Right renal cortex interstitium (tissue), 3 donors: ENCODE measurements around the gene SLC4A8. TPM values are rescaled to one million over a fixed set of nuclear protein-coding genes. Genes with fewer than 3 reads are reported as not detected.

Experiments
- DNase-seq, 3 donors: peaks; one replicate each; pipeline ENCODE4 v3.0.0-alpha.2; 2013; ENCODE audit warnings: low read depth in 3 of 3, low spot score in 2 of 3
- polyA plus RNA-seq, 3 donors: library from polyadenylated mRNA; unstranded; fragments of 120-200 nt; gene quantifications; one replicate each; pipeline ENCODE4 v1.2.1, GENCODE V29; 2013; ENCODE audit not compliant: insufficient read length in 3 of 3

Gene SLC4A8
- polyA plus RNA-seq, 3 donors, result 2.7 to 4.1 (median 3.3) TPM

DNA sequence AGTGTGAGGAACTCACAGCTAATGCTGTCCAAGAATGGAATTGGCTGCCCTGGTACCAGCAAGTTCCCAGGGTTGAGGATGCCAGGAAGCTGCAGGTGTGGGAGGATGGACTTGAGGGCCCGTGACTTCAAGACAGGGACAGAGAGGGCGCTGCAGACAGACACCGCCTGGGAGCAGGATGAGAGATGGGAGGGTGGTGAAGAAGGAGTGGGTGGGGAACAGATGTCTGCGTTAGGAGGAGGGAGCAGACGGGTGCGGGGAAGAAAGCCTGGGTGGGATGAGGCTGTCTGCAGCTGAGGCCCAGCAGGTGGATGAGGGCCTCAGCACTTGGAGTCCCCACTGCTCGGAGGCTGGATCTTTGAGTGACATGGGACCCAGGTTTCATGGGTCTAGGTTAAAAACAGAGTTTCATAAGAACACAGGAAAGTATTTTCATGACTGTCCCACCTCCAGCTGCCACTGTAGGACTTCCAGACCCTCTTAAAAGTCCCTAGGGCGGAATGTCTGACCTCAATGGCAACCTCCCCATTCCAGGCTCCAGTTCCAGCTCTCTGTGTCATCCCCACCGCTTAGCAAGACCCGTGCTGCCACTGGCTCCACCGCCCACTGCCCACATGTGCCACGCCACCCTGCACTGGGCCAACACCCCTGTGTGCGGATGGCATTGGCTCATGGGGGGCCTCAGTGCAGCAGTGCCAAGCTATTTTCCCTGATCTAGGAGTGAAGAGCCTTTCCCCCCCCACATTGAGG, 96.1 kb downstream of the SLC4A8 start:
- no peak for DNase-seq

GRCh38 chr12:51521554-51522276, 97.1 kb downstream of the SLC4A8 start:
- DNase-seq, result no peak

- DNase-seq, result no peak
Measured at GRCh38 chr12:51522696-51523095, 98.1 kb downstream of the SLC4A8 start.

GRCh38 chr12:51524386-51524901, 99.8 kb downstream of the SLC4A8 start:
- no peak for DNase-seq

GRCh38 chr12:51525518-51525917, 100.9 kb downstream of the SLC4A8 start:
- DNase-seq, result no peak

- no peak for DNase-seq
Measured at GRCh38 chr12:51527966-51528365, 103.3 kb downstream of the SLC4A8 start.

DNA sequence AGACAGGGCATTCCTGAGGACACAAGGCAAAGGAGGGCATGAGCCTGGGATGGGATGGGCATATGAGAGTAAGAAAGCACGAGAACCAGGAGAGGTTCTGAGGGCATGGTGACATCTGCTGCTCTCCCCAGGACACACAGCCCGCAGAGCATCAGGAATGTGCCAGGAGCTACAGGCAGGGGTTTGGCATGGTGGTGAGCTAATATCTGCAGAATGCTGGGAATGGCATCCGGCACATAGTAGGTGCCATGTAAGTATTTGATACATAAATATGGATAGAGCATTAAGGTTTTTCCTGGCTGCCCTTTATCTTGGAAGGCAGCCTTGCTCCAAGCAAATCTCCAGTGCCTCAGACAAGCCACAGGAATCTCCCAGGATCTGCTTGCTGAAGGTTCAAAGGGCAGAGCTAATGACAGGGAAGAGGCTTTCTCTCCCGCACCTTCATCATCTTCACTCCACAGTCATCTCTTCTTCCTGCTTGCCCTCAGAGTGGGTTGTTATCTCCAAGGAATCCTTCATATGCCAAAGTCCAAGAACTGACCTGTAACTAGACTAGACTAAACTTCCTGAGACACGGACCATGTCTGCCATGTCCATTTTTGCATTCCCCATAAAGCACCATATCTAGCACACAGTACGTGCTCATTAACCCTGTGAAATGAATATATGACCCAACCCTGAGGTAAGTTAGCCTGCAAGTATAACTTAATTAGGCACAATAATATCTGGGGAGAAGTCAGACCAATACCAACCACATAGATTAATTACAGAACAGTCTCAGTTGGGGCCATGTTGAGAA, 104.4 kb downstream of the SLC4A8 start:
- no peak for DNase-seq

DNA sequence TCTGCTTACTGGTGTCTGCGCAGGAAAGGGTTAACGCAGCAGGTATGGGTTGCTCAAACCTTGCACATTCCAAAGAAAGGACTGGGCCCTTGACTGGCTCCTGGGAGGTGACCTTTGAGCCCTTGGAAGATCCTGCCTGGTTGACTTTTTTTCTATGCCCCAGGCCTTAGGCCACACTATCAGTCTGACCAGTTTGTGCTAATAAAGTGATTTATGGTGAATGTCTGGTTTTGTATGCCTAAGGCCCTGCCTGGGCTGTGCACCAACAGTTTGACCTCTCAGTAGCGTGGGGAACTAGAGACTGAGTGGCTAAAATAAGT, 105.0 kb downstream of the SLC4A8 start:
- DNase-seq, result no peak

- no peak for DNase-seq
Measured at GRCh38 chr12:51530208-51530607, 105.6 kb downstream of the SLC4A8 start.

DNA sequence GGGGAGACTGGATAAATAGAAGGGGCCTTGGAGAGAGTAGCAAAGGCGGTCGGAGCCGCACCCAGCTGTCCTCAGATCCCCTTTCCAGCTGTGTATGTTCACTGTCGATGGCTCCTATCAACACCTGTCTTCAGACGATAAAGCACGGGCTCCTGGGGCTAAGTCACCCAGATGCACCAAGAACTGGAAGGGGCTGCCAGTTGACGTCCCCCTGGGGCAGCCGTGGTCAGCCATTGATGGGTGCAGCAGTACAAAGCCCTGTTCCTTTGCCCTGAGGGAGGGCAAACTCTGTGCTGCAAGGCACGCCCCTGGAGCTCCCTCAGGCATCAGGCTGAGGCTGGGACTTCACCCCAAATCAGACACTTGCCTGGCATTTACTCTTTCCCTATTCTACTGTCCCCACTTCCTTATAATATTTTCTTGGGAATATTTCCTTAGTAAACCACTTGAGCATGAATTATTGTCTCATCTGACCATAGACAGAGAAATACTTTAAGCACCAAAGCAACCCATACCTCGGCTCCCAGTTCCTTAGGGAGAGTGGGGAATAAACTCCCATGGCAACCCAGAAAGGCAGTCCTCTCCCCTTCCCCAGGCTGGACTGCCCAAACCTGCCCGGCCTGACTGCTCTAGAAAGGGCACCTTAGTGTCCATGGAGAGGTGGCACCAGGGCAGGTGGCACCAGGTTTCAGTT, 106.8 kb downstream of the SLC4A8 start:
- no peak for DNase-seq

- peak; percentile 47 to 53 (median 50) for DNase-seq
Measured at GRCh38 chr12:51531978-51532497, 107.4 kb downstream of the SLC4A8 start.

DNA sequence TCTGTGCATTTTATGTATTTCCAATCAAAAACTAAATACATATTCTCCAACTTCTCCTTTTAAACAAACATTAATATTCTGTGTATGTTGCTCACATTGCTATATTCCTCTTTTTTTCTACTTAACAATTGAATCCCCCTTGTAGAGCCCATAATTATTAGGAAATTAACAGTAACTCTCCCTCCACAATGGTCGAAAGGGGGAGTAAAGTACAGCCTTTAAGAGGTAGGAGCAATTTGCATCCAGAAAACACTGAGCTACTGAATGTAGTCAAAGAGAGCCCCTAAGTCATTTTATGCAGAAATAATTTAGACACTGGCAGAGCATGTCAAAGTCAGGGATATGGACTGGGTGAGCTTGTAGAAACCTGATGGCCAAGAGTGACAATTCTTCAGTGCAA, 109.2 kb downstream of the SLC4A8 start:
- no peak for DNase-seq

DNA sequence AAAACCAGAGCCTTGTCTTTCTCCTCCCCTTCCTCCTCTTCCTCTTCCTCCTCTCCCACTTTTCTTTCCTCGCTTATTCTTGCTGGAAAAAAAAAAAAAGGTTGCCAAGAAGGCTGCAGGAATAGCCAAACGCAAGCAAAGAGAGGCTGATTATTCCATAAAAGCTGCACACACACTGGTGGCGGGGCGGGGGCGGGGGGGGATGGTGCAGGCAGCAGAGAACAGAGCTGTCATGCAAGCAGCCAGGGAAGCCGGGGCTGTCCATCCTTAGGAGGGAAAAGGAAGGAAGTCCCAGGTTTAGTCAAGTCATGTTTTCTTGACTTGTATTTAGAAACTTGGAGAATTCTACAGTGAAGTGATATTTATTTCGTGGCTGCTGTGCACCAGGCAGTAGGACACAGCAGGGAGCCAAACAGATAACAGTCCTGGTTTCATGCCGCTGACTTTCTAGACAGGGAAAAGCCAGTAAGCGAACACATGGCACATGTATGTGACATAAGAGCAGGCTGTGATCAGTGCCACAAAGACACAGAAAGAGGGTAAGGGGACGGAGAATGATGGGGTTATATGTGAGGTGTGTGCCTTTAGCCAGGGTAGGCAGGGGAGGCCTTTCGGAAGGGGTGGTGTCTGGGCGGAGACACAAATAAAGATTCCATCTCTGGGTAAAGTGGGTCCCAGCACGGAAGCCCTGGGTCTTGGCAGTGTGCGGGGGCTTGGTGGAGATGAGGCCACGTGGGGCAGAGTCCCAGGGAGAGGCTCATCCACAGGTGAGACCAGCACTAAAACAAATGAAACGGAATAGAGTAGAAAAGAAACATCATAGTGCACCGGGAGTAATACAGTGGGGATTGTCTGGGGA, 109.8 kb downstream of the SLC4A8 start:
- DNase-seq, result no peak

DNA sequence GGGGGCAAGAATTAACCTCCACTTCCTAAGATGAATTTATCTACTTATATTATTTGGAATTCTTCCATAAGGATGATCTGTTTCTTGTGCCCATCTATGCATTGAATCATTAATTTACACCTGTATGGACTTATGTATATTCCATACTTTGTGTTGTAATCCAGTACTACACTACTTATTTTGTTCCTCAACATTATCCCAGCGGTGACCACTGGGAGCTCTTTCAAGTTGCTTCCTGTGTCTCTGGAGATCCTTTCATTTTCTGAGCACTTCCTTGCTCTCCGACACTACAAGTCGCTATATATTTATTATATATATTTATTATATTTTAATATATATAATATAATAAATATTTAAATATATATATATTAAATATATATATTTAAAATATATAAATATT, 111.5 kb downstream of the SLC4A8 start:
- DNase-seq, result no peak

DNA sequence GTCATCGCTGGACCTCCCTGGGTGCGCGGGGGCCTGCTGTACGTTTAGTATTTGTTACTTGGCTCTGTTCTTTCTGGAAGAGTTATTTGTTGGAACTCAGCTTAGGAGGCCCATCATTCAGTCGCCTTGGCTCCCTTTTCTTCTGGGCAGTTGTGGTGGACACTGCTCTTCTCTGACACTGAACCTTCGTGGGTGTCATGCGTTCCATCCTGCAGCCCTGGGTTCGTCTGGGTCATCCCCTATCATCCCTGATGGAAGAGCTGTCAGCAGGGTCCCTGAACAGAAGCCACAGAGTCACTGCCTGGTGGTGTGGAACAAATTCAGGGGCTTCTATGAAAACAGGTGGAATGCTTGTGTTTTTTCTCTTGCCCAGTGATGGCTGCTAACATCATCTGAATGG, 113.5 kb downstream of the SLC4A8 start:
- DNase-seq, result no peak

DNA sequence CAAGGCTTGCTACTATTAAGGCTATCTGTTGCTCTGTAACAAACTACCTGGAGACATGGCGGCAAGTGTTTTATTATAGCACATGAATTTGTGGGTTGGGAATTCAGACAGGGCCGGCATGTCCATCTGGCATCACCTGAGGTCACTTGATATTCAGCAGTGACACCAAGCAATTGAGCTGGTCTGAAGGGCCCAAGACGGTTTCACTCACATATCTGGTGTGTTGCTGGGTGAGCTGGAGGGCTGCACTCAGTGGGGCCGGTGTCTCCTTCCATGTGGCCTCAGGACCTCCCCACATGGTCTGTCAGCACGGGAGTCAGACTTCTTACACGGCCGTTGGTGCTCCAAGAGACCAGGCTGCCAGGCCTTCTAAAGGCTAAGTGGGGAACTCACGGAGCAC, 114.0 kb downstream of the SLC4A8 start:
- no peak for DNase-seq

- no peak for DNase-seq
Measured at GRCh38 chr12:51540996-51541395, 116.4 kb downstream of the SLC4A8 start.

DNA sequence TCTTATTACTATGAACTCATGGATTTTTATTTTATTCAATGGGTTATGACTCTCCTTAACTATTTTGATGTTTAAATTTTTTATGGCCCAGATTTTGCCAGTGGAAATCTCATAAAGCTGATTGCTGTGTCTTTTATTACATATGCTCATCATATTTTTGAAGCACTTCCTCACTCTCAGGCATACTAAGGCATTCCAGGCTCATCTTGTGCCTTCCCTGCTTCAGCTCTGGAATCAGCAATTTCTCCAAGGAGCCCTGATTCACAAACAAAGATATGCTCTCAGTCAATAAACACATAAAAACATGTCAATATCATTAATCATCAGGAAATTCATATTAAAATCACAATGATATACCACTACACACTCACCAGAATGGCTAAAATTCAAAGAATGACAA, 121.5 kb downstream of the SLC4A8 start:
- DNase-seq, result no peak

GRCh38 chr12:51547606-51548005, 123.0 kb downstream of the SLC4A8 start:
- DNase-seq, result no peak

GRCh38 chr12:51548241-51548640, 123.6 kb downstream of the SLC4A8 start:
- no peak for DNase-seq
